HCT116 (cell line): ENCODE data around the gene PPP1R12B. TPM values are rescaled to one million over a fixed set of nuclear protein-coding genes. Genes with fewer than 3 reads are reported as not detected.
"Not testable (repeated sequence)": the region's sequence is repeated elsewhere in the genome, so short reads cannot be mapped to it uniquely, and the experiment has no call there.

ENCODE experiments used
- ATAC-seq: fragments of 200-7000 bp; cut with Tn5 transposase; 2 replicates; pipeline ENCODE4 v1.9.1; 2020; ENCODE audit warnings: mild to moderate bottlenecking, moderate library complexity
- BruUV-seq: library from RNA; stranded (reverse); fragments of 400-500 nt; replicated peaks from 2 replicates; lab custom pipeline; 2021; lab: Mats Ljungman, UMichigan
- CTCF ChIA-PET: fragments of 300-600 bp; sonication (Branson Sonifier 250); formaldehyde crosslinking; loops from one replicate; lab custom pipeline; 2021; ENCODE audit warnings: antibody characterized with exemption; lab: Charles Lee
- POLR2A ChIA-PET: fragments of 300-600, 350-600 bp; sonication (Branson Sonifier 250); formaldehyde crosslinking; loops from one replicate; lab custom pipeline; 2021; ENCODE audit warnings: antibody characterized with exemption; lab: Charles Lee
- RAD21 ChIA-PET, 2 experiments: fragments of 300-600 bp; sonication (Branson Sonifier 250); formaldehyde crosslinking; loops; one replicate each; lab custom pipeline; 2023; ENCODE audit warnings: low total read pairs in 2 of 2; ENCODE audit not compliant: uncharacterized antibody in 2 of 2, unreplicated experiment in 2 of 2, low non-redundant PET in 1 of 2; lab: Charles Lee
- DNase-seq: peaks from one replicate; pipeline ENCODE4 v3.0.0-alpha.2; 2010; ENCODE audit warnings: low read depth, low spot score
- H2AFZ ChIP-seq: fragments of 200-600 bp; shearing (Covaris generic), sonication (generic); 2 replicates; pipeline ENCODE4 v1.6.1; 2017; ENCODE audit warnings: low read depth, mixed run types, mixed read lengths, antibody characterized with exemption, low read length; ENCODE audit not compliant: poor library complexity, severe bottlenecking
- H3K27ac ChIP-seq: 2 replicates; pipeline ENCODE4 v1.5.1; 2012; ENCODE audit warnings: low read depth, low read length
- H3K27me3 ChIP-seq: fragments of 200-600 bp; sonication (generic); 2 replicates; pipeline ENCODE4 v1.6.1; 2016; ENCODE audit warnings: mixed run types, low read length, mixed read lengths; ENCODE audit not compliant: insufficient read depth
- H3K36me3 ChIP-seq, 2 experiments: fragments of 200-500 bp in 1 of 2; fragments of 200-600 bp in 1 of 2; sonication (Bioruptor generic) in 1 of 2; sonication (generic) in 1 of 2; 2 replicates each; pipeline versions ENCODE4 v1.5.1 to v1.6.1; 2014 to 2016; ENCODE audit warnings: low read length in 2 of 2, inconsistent platforms in 1 of 2, mixed read lengths in 1 of 2, mixed run types in 1 of 2; ENCODE audit not compliant: insufficient read depth in 2 of 2, control insufficient read depth in 1 of 2
- H3K4me1 ChIP-seq, 2 experiments: fragments of 200-600 bp in 1 of 2; sonication (generic) in 1 of 2; 2 replicates each; pipeline versions ENCODE4 v1.5.1 to v1.6.1; 2012 to 2017; ENCODE audit warnings: low read length in 2 of 2, inconsistent platforms in 1 of 2, mild to moderate bottlenecking in 1 of 2, mixed read lengths in 1 of 2, mixed run types in 1 of 2, moderate library complexity in 1 of 2; ENCODE audit not compliant: insufficient read depth in 2 of 2, control insufficient read depth in 1 of 2
- H3K4me2 ChIP-seq: fragments of 200-600 bp; sonication (generic); 2 replicates; pipeline ENCODE4 v1.6.1; 2017; ENCODE audit warnings: mixed run types, low read length, mixed read lengths
- H3K4me3 ChIP-seq, 2 experiments: fragments of 200-600 bp in 1 of 2; sonication (generic) in 1 of 2; replicated peaks in 1 of 2; 2 replicates each; pipeline ENCODE4 v1.5.1; 2011 to 2016; ENCODE audit warnings: low read length in 2 of 2, control low read depth in 1 of 2, low read depth in 1 of 2, mild to moderate bottlenecking in 1 of 2, mixed read lengths in 1 of 2, mixed run types in 1 of 2
- H3K79me2 ChIP-seq: fragments of 200-600 bp; sonication (generic); 2 replicates; pipeline ENCODE4 v1.6.1; 2017; ENCODE audit warnings: mild to moderate bottlenecking, mixed run types, low read length, moderate library complexity, mixed read lengths; ENCODE audit not compliant: insufficient read depth
- H3K9ac ChIP-seq: fragments of 200-600 bp; sonication (generic); 2 replicates; pipeline ENCODE4 v1.6.1; 2016; ENCODE audit warnings: low read length, mixed read lengths
- H3K9me2 ChIP-seq: fragments of 200-600 bp; sonication (generic), shearing (Covaris generic); 2 replicates; pipeline ENCODE4 v1.6.1; 2017; ENCODE audit warnings: mixed run types, mild to moderate bottlenecking, moderate library complexity; ENCODE audit not compliant: insufficient read depth
- H3K9me3 ChIP-seq, 2 experiments: fragments of 200-500 bp in 1 of 2; fragments of 200-600 bp in 1 of 2; sonication (Bioruptor generic) in 1 of 2; sonication (generic) in 1 of 2; 2 replicates each; pipeline ENCODE4 v1.6.1; 2014 to 2017; ENCODE audit warnings: low read length in 2 of 2, mixed read lengths in 2 of 2, inconsistent platforms in 1 of 2, low read depth in 1 of 2, mild to moderate bottlenecking in 1 of 2, mixed run types in 1 of 2, moderate library complexity in 1 of 2; ENCODE audit not compliant: control insufficient read depth in 1 of 2, insufficient read depth in 1 of 2
- H4K20me1 ChIP-seq: fragments of 200-600 bp; sonication (generic), shearing (Covaris generic); 2 replicates; pipeline ENCODE4 v1.6.1; 2017; ENCODE audit warnings: mixed run types, mild to moderate bottlenecking, moderate library complexity; ENCODE audit not compliant: insufficient read depth
- intact Hi-C: fragments of 100-400 bp; cut with micrococcal nuclease; formaldehyde crosslinking; loops from 2 replicates; pipeline ENCODE4 v1.10.0; 2022
- total RNA-seq: library from RNA; stranded (reverse); gene quantifications from one replicate; pipeline ENCODE4 v1.2.1, GENCODE V29; 2021; ENCODE audit not compliant: unreplicated experiment

The PPP1R12B gene
- total RNA-seq, 1 experiment from 2014 or later = 14.3 TPM

DNA sequence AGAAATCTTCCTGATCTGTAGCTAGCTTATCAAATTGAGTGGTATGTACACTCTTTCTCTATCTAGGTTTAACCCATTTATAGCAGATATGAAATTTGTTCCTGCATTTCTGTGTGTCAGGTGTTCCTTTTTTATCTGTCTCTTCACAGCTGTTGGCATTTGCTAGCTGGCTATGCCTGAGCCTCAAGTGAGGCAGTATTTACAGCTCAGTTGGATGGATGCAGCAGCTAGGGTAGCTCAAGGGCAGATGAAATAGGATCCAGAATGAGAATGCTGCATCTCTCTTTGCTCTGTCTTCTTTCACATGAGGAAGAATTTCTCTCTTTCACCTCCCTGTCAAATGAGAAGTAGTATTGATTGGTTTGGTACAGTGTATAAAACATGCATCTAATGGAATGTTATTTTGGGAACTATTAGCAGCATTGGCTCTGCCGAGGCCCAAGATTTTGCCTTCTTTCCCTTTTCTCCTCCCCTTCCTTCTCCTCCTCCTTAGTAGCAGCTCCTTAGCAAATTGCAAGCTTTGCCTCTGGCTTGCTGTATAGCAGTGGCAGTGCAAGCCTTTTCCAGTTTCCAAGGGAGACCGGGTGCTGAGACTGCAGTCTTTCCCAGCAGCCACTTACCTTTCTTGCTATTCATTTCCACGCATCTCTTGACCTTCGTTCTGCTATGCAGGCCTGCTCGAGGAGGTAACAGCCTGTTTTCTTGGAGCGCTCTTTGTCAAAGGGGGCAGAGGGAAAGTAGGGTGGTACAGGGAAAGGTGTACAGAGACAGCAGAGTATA is 125.0 kb downstream of the PPP1R12B start:
- H2AFZ ChIP-seq, H3K27ac ChIP-seq, H3K36me3 ChIP-seq, POLR2A ChIA-PET, CTCF ChIA-PET, BruUV-seq, H3K9ac ChIP-seq, H3K9me3 ChIP-seq, H3K79me2 ChIP-seq, RAD21 ChIA-PET, DNase-seq, H3K9me2 ChIP-seq, H3K27me3 ChIP-seq, intact Hi-C loops, H3K4me2 ChIP-seq, H3K4me1 ChIP-seq, ATAC-seq, H3K4me3 ChIP-seq, H4K20me1 ChIP-seq: not testable (repeated sequence)

DNA sequence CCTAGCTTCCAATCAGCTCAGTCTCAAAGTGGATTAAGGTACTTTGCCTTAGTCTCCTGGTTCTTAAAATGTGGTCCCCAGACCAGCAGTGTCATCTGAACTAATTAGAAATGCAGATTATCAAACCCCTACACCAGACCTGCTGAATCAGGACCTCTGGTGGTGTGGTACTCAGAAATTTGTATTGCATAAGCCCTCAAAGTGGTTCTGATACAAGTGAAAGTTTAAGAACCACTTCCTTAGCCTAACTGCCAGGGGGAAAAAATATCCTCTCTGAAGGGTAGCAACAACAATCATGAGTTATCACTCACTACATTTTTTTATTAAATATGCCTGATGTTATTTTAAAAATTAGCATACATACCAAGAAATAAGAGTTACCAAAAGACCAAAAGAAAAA is 131.2 kb downstream of the PPP1R12B start:
- H3K36me3 ChIP-seq, H3K9me3 ChIP-seq, H3K27me3 ChIP-seq, CTCF ChIA-PET, POLR2A ChIA-PET, RAD21 ChIA-PET, H3K4me2 ChIP-seq, H3K27ac ChIP-seq, H2AFZ ChIP-seq, intact Hi-C loops, H3K9me2 ChIP-seq, BruUV-seq, DNase-seq, H3K9ac ChIP-seq, ATAC-seq, H3K4me3 ChIP-seq, H3K79me2 ChIP-seq, H4K20me1 ChIP-seq: not testable (repeated sequence)
- H3K4me1 ChIP-seq = peaks cover 11 to 18% of the 10 kb centered on the region in 2 experiments

DNA sequence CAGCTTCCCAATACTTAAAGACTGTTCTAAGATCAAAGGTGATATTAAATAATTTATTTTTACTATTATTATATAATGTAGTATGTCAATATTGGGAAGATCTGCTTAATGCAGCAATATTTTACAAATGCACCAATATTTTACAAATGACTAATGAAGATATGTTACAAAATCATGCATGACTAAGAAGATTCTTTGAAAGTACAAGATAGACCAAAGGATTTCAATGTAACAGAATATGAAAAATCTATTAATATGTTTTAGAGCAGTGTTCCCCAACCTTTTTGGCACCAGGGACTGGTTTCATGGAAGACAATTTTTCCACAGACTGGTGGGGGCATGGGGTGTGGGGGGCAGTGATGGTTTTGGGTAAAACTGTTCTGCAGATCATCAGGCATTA is 132.1 kb downstream of the PPP1R12B start:
- H3K9me2 ChIP-seq, ATAC-seq, H3K4me2 ChIP-seq, H2AFZ ChIP-seq, H3K27ac ChIP-seq, intact Hi-C loops, RAD21 ChIA-PET, BruUV-seq, H3K27me3 ChIP-seq, H3K36me3 ChIP-seq, H3K4me3 ChIP-seq, H3K9ac ChIP-seq, H4K20me1 ChIP-seq, H3K9me3 ChIP-seq, DNase-seq, CTCF ChIA-PET, H3K79me2 ChIP-seq, POLR2A ChIA-PET: not testable (repeated sequence)
- peaks cover 11 to 18% of the 10 kb centered on the region in 2 experiments for H3K4me1 ChIP-seq
